Neutrophil (primary cell): Measurements from ENCODE around the gene DNPEP.

Source experiments
- H3K27ac ChIP-seq: fragments of 200-600 bp; sonication (generic); 2 replicates; pipeline ENCODE4 v1.5.1; 2016; ENCODE audit warnings: mild to moderate bottlenecking, moderate library complexity
- H3K27me3 ChIP-seq: fragments of 200-600 bp; sonication (generic); 2 replicates; pipeline ENCODE4 v1.6.0; 2016; ENCODE audit warnings: mild to moderate bottlenecking
- H3K36me3 ChIP-seq: fragments of 200-600 bp; sonication (generic); 2 replicates; pipeline ENCODE4 v1.5.1; 2017
- H3K4me1 ChIP-seq, 2 experiments: fragments of 200-600 bp in 1 of 2; sonication (generic) in 1 of 2; 1 replicate in 1 of 2; 2 replicates in 1 of 2; pipeline versions ENCODE4 v1.5.1 to v1.6.1; 2013 to 2016; ENCODE audit warnings: low read depth in 1 of 2, low read length in 1 of 2, mild to moderate bottlenecking in 1 of 2, moderate library complexity in 1 of 2; ENCODE audit not compliant: control insufficient read depth in 1 of 2, insufficient read depth in 1 of 2
- H3K4me3 ChIP-seq, 2 experiments: fragments of 200-600 bp in 1 of 2; sonication (generic) in 1 of 2; 1 replicate in 1 of 2; 2 replicates in 1 of 2; pipeline ENCODE4 v1.5.1; 2013 to 2016; ENCODE audit warnings: low read depth in 1 of 2, low read length in 1 of 2, mild to moderate bottlenecking in 1 of 2, moderate library complexity in 1 of 2
- H3K9me3 ChIP-seq: fragments of 200-600 bp; sonication (generic); 2 replicates; pipeline ENCODE4 v1.5.1; 2016
- TF ChIP-seq, protein P1 (sequence below): fragments of 200-600 bp; sonication (generic); IDR thresholded peaks from 2 replicates; pipeline ENCODE4 v1.5.1; 2016; ENCODE audit warnings: antibody characterized with exemption

Gene DNPEP

DNA sequence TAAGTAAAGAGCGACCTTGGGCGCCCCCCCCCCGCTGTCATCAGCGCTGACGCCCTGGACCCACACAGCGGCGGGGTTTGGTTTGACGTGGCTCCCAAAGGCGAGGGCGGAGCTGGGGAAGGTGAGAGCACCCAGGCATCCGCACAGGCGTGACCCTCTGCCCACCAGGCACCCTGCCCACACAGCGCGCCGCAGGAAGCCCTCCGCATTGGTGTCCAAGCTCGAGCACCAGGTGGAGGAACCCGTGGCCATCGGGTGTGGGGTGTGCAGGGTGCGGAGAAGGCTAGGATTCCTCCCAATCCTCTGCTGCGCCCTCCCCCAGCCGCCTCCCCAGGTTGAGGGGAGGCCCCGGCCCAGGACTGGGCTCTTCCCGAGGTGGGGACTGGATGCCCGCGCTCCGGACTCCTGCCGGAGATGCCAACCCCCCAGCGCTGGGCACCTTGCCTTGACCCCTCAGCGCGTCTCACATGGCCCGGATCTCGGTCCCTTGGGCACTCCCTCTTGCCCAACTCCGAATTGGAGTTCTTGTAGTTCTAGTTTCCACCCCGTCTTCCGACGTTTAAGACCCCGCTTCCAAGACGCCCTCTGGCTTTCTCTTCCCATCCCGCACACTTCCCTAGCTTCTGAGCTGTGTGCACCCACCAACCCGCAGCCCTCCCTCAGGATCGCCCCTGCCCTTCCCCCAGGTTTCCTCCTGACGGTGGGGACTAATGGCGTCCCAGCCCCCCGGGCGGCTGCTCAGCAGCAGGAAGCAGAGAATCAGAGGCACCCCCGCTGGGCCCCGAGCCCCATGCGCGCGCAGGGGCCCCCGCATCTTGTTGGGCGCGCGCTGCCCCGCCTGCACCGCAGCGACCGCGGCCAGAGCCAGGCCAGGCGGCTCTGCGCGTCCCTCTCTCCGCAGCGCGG, 29.3 kb downstream of the DNPEP start:
- TF ChIP-seq, protein P1, sequence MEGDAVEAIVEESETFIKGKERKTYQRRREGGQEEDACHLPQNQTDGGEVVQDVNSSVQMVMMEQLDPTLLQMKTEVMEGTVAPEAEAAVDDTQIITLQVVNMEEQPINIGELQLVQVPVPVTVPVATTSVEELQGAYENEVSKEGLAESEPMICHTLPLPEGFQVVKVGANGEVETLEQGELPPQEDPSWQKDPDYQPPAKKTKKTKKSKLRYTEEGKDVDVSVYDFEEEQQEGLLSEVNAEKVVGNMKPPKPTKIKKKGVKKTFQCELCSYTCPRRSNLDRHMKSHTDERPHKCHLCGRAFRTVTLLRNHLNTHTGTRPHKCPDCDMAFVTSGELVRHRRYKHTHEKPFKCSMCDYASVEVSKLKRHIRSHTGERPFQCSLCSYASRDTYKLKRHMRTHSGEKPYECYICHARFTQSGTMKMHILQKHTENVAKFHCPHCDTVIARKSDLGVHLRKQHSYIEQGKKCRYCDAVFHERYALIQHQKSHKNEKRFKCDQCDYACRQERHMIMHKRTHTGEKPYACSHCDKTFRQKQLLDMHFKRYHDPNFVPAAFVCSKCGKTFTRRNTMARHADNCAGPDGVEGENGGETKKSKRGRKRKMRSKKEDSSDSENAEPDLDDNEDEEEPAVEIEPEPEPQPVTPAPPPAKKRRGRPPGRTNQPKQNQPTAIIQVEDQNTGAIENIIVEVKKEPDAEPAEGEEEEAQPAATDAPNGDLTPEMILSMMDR, result no peak
- Histone ChIP-seq H3K27ac (no peak overlapping the region), H3K9me3 (no peaks in the 10 kb centered on the region), H3K27me3 (peaks cover 92% of the 10 kb centered on the region), H3K4me3 (no peak overlapping the region), H3K36me3 (no peaks in the 10 kb centered on the region), H3K4me1 (no peaks in the 10 kb centered on the region)

DNA sequence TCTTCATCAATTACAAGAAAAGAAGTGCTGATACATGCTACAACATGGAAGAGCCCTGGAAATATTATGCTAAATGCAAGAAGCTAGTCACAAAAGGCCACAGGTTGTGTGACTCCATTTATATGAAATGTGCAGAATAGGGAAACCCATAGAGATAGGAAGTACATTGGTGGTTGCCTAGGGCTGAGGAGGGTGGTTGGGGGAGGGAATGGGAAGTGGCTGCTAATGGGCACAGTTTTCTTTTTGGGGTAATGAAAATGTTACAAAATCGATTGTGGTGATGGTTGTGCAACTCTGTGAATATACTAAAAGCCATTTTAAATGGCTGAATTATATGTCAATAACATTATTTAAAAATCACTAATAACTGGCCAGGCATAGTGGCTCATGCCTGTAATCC, 30.9 kb downstream of the DNPEP start:
- no peaks in the 10 kb centered on the region for H3K4me1 ChIP-seq
- no peaks in the 10 kb centered on the region for H3K9me3 ChIP-seq
- no peak overlapping the region for H3K4me3 ChIP-seq
- no peaks in the 10 kb centered on the region for H3K36me3 ChIP-seq
- TF ChIP-seq, protein P1, result no peak
- H3K27ac ChIP-seq, result no peak overlapping the region
- H3K27me3 ChIP-seq, result peaks cover 94% of the 10 kb centered on the region

DNA sequence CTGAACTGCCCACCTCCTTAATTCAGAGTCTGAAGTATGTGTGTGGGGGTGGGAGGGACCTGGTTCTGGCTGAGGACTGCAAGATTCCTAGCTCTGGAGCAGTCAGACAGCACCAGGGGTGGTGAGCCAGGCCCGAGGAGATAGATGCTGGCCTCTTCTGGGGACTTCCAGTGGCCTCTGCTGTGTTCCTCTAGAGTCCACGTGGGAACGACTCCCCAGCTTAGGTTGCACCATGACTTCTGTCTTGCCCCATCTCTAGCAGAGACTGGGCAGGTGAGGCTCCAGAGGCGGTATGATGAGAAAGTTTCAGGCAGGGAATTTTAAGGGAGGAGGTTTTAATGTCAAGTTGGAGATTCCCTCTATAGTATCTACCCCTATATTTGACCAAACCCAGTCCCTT, 33.1 kb downstream of the DNPEP start:
- Histone ChIP-seq H3K27me3 (peaks cover 95% of the 10 kb centered on the region), H3K4me3 (no peak overlapping the region), H3K27ac (no peak overlapping the region), H3K4me1 (no peaks in the 10 kb centered on the region), H3K36me3 (no peaks in the 10 kb centered on the region), H3K9me3 (no peaks in the 10 kb centered on the region)
- TF ChIP-seq, protein P1, result no peak

DNA sequence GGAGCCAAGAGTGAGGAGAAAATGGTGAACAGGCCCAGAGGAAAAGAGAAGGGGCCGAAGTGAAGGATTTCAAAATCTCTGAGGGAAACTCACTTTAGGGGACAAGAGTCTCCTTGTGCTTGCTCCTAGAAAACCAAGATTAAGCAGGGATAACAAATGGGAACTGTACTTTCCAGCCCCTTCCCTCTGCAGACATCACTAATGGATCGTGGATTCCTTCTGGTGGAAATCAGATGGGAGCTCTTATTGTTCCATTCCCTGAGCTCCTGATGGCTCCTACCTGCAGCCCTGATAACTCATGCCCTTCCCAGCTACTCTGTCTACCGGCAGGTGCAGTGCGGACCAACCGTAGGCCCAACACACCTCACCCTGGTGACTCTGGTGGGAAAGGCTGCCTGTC, 34.6 kb downstream of the DNPEP start:
- no peak overlapping the region for H3K4me3 ChIP-seq
- peaks cover 92% of the 10 kb centered on the region for H3K27me3 ChIP-seq
- H3K36me3 ChIP-seq, result no peaks in the 10 kb centered on the region
- H3K27ac ChIP-seq, result no peak overlapping the region
- H3K4me1 ChIP-seq, result no peaks in the 10 kb centered on the region
- no peaks in the 10 kb centered on the region for H3K9me3 ChIP-seq
- TF ChIP-seq, protein P1, result no peak

DNA sequence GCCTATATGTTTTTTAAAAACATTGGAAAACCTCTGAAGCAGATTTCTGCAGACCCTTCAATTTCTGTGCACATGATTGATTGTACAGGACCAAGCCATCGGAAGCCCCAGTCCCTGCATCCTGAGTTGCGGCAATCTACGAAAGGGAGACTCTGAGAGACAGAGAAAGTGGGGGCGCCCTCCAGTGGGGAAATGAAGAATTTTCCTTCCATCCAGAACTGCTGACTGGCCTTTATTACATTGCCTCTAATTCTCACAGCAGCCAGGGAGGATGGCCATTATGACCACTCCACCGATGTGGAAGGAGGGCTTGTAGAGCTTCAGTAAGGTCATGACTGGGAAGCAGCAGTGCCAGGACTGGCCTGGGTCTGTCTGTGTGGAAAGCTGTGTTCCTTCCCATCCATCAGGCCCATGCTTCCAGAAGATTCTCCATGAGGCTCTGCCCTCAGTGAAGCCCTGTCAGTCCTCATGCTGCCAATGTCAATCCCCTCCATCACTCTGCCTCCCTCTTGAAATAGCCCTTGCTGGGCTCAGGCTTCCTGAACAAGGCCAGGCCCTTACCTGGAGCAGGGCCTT, 35.2 kb downstream of the DNPEP start:
- no peak overlapping the region for H3K27ac ChIP-seq
- TF ChIP-seq, protein P1, result peak; percentile 38
- H3K36me3 ChIP-seq, result no peaks in the 10 kb centered on the region
- no peaks in the 10 kb centered on the region for H3K9me3 ChIP-seq
- H3K4me1 ChIP-seq, result no peaks in the 10 kb centered on the region
- H3K4me3 ChIP-seq, result no peak overlapping the region
- peaks cover 90% of the 10 kb centered on the region for H3K27me3 ChIP-seq
